RPMI7951 (cell line): Measurements from ENCODE around the gene NRG3. TPM values are rescaled to one million over a fixed set of nuclear protein-coding genes. Genes with fewer than 3 reads are reported as not detected.

Source experiments
- DNase-seq: peaks from one replicate; pipeline ENCODE4 v3.0.0-alpha.2; 2012; ENCODE audit warnings: low read depth
- total RNA-seq: library from RNA; depleted of rRNA; stranded (reverse); fragments of >200 nt; shearing (Covaris generic); gene quantifications from 2 replicates; pipeline ENCODE4 v1.2.3, GENCODE V29; 2014

The NRG3 gene
- total RNA-seq, 1 experiment from 2014 or later: not detected

GRCh38 chr10:82089327-82089726 lies 214.3 kb downstream of the NRG3 start:
- DNase-seq: no peak

- DNase-seq: no peak
Measured at GRCh38 chr10:82091413-82091812, 216.4 kb downstream of the NRG3 start.

- DNase-seq: no peak
Measured at GRCh38 chr10:82092111-82092510, 217.1 kb downstream of the NRG3 start.

- no peak for DNase-seq
Measured at GRCh38 chr10:82124713-82125112, 249.7 kb downstream of the NRG3 start.

GRCh38 chr10:82128527-82128926 lies 253.5 kb downstream of the NRG3 start:
- DNase-seq: no peak

GRCh38 chr10:82136103-82136502 lies 261.1 kb downstream of the NRG3 start:
- DNase-seq: no peak

- DNase-seq: no peak
Measured at GRCh38 chr10:82144153-82144552, 269.2 kb downstream of the NRG3 start.

GRCh38 chr10:82148764-82149163 lies 273.8 kb downstream of the NRG3 start:
- DNase-seq: no peak

- DNase-seq: no peak
Measured at GRCh38 chr10:82149674-82150073, 274.7 kb downstream of the NRG3 start.

GRCh38 chr10:82150123-82150900 lies 275.3 kb downstream of the NRG3 start:
- no peak for DNase-seq

GRCh38 chr10:82160307-82160706 lies 285.3 kb downstream of the NRG3 start:
- DNase-seq: no peak

GRCh38 chr10:82161264-82161663 lies 286.3 kb downstream of the NRG3 start:
- no peak for DNase-seq

GRCh38 chr10:82162549-82163195 lies 287.7 kb downstream of the NRG3 start:
- DNase-seq: no peak

- DNase-seq: no peak
Measured at GRCh38 chr10:82171899-82172298, 296.9 kb downstream of the NRG3 start.

GRCh38 chr10:82176587-82176986 lies 301.6 kb downstream of the NRG3 start:
- DNase-seq: no peak

- DNase-seq: no peak
Measured at GRCh38 chr10:82190432-82191260, 315.7 kb downstream of the NRG3 start.

- DNase-seq: no peak
Measured at GRCh38 chr10:82191653-82192052, 316.7 kb downstream of the NRG3 start.

GRCh38 chr10:82192665-82193064 lies 317.7 kb downstream of the NRG3 start:
- no peak for DNase-seq

- no peak for DNase-seq
Measured at GRCh38 chr10:82194419-82194818, 319.4 kb downstream of the NRG3 start.

- DNase-seq: no peak
Measured at GRCh38 chr10:82206831-82207230, 331.8 kb downstream of the NRG3 start.

- no peak for DNase-seq
Measured at GRCh38 chr10:82208726-82209125, 333.7 kb downstream of the NRG3 start.

- DNase-seq: no peak
Measured at GRCh38 chr10:82210331-82210730, 335.3 kb downstream of the NRG3 start.

GRCh38 chr10:82211346-82211745 lies 336.4 kb downstream of the NRG3 start:
- no peak for DNase-seq
